Measurements from ENCODE around the gene CENPN.

DNA sequence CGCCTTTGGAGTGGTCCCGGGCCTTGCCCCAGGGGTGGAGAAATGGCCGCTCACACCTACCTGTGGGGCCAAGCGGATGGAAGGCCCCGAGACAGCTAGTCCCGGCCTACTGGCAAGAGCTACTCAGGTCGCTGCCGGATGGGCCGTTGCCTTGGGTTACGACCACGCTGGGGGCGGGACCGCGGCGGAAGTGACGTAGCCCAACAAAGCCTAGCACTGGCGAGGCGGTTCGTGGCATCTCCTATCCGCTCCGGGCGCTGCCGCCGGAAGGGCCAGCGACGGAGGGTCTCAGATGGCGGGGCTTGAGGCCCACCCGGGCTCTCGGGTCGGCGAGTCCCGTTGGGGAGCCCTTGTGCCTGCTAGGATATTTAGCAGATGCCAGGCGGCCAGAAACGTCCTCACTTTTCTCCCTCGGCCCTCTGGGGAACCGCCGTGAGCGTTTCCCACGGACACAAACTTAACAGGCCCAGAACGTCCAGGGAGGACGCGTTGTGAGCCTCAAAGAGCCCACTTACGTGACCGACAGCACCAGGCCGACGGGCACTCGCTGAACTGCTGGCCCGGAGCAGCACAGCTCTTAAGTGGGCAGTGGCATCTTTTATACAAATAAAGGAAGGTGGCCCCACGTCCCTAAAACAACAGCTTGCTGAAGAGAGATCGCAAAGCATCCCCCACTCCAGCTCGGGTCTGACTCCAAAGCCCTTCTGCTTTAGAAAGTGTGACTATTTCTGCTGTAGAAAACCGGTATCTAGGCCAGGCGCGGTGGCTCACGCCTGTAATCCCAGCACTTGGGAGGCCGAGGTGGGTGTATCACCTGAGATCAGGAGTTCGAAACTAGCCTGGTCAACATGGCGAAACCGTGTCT lies 70.3 kb downstream of the CENPN start, which contains the start of gene C16orf46:
- TF ChIP-seq, protein P1, sequence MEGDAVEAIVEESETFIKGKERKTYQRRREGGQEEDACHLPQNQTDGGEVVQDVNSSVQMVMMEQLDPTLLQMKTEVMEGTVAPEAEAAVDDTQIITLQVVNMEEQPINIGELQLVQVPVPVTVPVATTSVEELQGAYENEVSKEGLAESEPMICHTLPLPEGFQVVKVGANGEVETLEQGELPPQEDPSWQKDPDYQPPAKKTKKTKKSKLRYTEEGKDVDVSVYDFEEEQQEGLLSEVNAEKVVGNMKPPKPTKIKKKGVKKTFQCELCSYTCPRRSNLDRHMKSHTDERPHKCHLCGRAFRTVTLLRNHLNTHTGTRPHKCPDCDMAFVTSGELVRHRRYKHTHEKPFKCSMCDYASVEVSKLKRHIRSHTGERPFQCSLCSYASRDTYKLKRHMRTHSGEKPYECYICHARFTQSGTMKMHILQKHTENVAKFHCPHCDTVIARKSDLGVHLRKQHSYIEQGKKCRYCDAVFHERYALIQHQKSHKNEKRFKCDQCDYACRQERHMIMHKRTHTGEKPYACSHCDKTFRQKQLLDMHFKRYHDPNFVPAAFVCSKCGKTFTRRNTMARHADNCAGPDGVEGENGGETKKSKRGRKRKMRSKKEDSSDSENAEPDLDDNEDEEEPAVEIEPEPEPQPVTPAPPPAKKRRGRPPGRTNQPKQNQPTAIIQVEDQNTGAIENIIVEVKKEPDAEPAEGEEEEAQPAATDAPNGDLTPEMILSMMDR (IDR thresholded peaks at IDR 0.05; ENCODE audit: insufficient read depth, low read length, poor library complexity, severe bottlenecking): no peak
- no peak for TF ChIP-seq EZH2phosphoT487 (conservative IDR thresholded peaks at IDR 0.05; ENCODE audit: low read length)

Data from SU-DHL-6 (cell line).